Stimulated activated CD8-positive, alpha-beta memory T cell treated with anti-CD3 and anti-CD28 coated beads, Interleukin-4, amount 100 ng/mL, for 24 hours (primary cell): Measurements from ENCODE around the gene ZNF438.

Experiments used
- DNase-seq: peaks from one replicate; pipeline ENCODE4 v3.0.0-alpha.2; 2020; ENCODE audit warnings: low read depth

The ZNF438 gene

DNA sequence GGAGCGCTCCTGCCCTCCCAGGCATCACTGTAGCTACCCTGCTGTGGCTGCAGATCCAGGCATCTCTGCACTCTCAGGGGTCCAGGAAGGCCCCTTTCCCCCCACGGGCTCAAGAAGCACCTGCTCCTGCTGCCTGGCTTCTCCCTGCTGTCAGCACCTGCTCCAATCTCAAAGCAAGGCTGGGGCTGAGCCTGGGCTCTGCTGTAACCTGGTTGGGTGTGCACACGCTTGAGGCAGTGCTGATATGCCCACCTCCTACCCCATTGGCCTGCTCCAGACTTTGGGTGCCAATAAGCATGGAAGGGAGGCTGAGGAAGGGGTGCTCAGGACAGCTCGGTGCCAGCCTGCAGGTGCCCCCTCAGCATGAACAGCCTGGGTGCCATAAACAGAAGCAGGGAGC is 185.0 kb downstream of the ZNF438 start:
- no peak for DNase-seq

DNA sequence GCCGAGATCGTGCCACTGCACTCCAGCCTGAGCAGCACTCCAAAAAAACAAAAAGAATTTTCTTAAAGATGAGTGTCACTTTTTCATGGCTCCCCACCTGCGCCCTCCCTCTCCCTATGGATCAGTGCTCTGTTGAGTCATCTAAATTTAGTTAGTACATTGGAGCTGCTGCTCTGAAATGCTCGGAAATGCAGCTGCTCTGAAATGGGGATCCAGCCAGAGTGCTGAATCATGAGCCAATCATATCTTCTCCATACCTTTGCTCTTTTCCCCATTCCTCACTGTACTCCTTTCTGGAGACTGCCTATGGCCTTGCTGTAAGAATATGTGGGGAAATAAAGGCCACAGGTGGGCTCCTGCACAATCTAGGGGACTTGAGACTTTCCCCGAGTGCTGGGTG is 188.8 kb downstream of the ZNF438 start:
- DNase-seq = no peak

DNA sequence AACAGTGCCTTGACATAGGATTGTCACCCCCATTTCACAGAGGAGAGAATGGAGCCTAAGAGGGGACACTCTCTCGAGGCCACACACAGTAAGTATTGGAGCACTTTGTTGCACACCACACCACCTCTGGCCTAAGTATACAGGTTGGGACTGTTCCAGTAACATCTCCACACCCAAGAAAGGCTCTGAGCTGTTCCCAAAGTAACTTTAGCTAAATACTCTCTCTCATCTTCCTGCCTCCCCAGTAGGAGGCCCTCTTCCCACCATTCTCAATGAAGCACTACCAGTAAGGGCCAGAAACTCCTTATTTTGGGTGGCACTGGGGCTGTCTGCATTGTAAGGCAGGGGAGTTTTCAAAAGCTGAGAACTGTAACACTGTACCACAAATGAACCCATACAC is 189.5 kb downstream of the ZNF438 start:
- DNase-seq = no peak

DNA sequence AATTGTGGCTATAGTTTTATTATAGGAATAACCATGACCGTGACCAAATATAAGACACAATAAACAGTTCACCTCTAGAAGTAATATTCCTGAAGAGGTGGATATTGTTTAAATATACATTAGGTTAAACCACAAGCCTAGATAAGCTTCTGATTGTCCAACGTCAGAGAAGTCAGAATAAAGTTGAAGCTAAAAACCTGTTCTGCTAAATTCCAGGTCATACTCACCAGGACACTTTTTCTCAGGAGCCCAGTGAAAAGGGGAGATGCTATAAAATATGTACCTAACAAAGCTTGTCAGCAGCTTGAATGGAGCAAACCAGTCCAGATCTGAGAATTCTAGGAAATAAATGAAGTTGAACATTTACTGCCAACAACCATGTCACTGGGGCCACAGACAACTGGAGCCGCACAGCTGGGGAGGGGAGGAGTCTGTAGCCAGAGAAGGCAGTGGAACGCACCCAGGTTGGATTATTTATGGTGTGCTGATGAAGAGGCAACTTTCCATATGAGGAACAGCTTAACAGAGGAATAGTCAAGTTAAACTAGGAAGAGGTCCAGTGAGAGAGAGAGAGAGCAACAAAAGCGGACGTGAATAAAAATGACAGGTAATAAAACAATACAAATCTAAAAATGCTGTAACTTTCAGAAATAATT is 191.1 kb downstream of the ZNF438 start:
- no peak for DNase-seq

DNA sequence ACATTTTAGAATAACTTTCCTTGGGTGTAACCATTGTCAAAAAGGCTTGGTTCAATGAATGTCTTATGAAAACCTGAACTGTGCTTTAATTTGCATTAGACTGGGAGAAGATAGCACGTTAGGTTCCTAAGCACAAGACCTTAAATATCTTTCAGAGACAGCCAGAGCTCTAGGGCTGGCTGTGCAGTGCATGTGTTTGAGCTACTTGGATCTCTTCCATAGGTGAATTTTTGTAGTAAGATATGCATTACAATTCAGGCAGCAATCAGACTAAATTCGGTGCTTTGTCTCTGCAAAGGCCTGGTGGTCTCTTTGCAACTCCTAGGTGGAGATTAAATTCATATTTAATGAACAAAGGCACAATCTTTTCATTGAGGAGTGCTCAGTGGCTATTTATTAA is 192.0 kb downstream of the ZNF438 start:
- DNase-seq = no peak

DNA sequence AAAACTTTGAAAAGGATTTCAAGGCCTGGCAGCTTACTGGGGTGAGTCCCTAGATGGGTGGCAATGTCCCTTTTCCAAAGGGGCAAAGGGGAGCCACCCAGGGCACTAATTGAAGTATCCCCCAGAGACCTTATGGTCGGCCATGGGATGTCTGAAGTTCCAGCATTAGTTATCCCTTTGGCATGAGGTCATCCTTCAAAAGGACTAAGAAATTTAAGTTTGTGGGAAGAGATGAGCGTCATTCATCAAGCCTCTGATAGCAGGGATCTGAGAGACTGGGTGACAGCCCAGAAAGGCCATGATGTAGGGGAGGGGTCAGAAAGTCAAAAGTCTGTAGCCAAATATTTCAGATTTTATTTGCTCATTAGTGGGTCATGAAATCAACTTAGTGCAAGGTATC is 195.3 kb downstream of the ZNF438 start:
- DNase-seq = no peak

DNA sequence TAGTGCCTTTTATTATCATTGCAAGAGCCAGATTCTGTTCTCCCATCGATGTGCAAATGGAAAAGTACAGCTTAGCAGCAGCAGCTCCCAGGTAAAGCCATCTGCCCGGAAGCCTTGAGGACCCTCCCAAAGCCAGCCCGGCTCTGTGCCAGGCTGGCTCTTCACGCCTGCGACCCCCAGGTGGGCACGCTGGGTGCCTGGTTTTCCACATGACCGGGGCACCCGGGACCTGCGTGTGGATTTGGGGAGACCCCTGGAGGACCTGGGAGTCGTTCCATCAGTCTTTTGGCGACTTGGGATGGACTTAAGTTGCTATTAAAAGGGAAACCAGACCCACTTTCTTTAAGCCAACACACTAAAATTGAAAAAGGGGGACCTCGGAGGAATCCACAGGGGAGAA is 196.5 kb downstream of the ZNF438 start:
- no peak for DNase-seq

DNA sequence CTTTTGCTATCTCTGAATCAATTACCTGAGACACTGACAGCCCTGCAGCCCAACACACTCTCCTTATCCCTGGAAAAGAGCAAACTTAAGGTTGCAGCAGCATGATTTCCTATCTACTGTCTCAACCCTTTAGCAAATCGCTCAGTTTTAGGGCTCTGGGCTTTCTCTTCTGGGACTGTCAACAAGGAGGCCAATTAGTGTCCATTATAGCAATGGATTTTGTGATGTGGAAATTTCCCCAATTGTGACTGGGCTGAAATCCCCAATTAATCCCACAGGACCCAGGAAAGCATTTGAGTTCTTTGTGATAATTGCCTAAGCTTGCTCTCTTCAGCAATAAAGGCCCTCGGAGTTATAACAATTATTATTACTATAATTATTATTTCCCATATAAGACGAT is 197.0 kb downstream of the ZNF438 start:
- no peak for DNase-seq

DNA sequence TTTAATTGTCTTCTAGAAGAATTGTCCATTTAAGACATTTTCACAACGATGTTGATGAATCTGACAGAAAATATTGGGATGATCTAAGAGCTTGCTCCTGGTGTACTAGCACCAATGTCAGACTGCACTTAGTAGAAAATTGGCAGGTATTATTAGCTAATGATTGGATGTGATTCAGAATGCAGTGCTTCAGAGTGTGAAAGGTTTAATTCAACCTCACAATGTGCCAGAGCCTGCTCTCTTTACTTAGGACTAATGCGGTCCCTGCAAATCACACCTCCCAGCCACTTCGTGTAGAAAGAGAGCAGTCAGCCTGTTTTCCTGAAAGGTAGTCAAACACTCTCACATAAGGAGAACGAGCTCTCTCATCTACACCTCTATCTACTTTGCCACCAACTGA is 197.5 kb downstream of the ZNF438 start:
- no peak for DNase-seq

DNA sequence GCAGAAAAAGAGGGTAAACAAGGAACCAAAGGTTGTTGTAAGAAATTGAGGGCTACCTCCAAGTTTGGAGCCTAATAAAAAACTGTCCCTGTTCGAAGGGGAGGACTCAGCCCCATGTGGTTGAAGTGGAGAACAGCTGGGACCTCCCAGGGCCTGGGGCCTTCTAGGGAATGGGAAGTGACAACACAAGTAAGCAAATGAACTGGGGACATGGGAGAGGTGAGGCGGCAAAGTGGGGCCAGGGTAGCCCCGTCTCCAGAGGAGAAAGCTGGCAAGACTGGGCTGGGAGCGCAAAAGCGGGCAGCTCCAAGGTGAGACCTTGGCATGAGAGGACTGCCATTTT is 198.1 kb downstream of the ZNF438 start:
- no peak for DNase-seq

DNA sequence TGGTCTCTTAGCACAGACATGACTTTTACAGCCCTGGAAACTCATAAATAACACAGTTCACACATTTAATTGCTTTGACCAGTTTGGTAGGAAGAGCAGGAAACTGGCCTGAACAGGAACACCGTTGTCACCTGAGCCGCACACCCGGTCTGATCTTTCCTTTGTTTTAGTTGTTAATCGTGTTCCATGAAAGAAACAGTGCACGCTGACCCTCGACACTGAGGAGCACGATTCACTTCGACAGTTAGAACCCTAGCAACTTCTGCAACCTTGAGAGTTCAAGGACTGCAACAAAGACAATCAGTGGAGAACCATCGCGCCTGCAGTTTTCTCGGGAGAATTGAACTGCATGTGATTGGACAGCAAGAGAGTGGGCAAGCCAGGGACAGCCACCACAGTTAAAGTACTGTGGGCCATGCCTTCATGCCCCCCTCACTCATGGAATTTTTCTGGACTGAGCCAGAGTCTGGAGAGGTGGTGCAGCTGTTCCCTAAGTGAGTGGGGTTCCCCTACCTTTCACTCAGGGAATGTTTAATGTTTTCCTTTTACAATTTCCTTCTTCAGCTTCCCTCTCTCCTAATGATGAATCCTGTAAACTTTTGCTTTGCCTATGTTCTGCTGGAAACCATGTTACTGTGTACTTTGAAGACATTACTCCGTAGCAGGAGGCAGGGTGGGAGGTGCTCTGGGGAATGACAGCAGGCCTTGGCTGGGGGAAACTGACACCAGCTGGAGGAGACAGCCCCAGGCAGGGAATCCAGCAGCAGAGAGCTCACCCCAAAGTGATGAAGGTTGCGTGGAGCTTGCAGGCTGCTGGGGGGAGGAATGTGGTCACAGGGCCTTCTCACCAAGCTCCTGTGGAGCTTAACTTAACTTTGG is 198.7 kb downstream of the ZNF438 start:
- DNase-seq = no peak

DNA sequence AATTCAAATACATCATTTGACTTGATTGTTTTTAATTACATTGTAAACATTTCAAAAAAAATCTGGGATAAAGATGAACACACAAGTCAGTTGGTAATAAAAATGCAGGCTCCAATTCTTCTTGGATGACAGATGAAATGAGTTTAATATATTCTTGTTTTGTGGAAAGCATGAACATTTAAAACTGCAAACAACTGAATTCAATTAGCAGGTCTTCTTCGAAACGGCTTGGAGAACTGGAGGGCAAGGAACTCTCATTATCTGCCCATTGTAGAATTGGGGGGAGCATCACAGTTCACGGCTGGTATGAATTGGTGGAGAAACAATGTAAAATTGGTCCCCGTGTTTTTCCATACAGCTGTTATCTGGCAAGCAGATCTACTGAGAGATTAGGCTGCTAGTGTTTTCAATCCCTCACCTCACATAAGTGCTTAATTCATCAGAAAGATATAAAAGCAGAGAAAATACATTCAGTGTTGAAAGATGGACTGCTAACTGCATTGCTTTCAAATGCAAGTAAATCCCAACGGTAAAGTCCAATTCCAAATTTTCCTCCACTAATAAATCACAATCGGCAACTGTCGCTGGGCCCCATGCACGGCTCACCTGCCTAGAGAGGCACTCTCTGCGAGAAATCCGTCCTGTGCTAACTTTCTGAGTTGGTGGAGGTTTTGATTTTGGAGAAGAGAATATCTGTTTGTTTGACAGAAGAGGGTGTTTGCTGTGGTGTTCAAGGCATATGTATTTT is 199.5 kb downstream of the ZNF438 start:
- no peak for DNase-seq

DNA sequence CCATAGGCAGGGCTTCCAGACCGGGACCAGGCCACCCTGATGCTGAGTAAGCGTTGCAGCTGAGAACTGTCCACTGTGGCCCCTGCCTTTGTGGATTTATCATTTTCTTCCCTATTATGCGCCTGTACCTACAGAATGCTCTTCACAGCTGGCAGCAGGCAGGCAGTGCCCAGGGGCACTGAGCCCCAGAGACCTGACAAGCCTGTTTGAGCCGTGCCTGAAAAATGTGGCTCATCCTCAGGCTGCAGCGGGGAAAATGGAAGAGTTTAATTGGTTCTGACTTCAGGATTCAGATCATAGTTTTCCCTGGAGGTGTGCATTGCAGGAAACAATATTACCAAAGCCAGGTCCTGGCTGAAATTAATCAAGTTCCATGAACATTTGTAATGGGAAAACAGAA is 200.2 kb downstream of the ZNF438 start:
- DNase-seq = no peak

DNA sequence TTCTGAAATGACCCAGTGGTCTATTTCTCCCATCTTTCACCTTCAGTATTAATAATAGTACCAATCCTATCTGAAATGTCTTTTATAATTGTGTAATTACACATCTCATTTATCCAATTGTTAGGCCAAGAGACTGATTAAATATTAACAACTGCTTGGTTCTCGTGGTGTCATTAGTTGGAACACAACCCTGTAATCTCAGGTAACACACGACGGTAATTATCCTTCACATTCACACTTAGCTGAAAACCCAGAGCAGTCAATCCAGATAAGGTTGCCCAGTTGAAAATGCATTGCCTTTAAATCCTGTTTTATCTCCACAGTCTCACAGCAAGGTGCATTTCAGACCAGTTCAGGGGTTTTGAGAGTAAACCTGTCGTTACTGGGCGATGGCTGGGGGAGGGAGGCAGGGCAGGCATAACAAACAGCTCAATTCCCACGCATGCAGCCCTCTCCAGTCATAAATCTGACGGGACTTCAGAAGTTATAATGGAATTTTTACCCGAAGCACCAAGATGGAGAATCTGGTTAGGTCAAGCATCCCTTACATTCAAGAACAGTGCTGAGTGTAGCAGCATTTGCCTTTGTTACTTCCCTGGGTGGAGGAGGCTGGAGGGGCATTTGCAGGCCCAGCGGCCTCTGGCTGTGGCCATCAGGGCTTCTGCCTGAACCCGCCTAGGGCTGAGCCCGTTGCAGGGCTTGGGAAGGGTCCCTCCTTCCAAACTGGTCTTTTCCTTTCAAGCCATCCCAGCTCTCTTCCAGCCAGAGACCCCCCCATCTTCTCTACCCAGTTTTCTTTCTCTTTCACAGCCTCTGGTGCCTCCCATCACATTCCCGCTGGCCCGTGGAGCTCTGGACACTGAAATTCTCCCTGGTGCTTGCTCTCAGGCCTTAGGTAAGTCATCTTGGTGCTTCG is 201.1 kb downstream of the ZNF438 start:
- no peak for DNase-seq

DNA sequence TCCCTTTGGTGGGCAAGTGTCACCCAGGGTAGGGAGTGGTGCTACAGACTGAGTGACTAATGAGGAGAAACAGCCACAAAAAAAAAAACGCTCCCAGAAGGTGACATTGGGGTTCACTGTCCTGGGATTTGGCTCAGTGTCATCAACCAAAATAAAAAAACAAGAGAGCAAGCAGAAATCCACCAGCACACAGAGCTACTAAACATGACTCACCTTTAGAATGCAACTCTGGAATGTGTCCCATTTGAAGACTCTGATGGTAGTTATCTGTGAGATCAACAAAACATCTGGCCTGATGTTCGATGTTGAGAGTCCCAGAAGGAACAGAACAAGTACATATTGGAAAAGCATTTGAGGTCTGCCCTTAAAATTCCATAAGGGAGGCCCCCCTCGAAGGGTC is 201.8 kb downstream of the ZNF438 start:
- DNase-seq = no peak

DNA sequence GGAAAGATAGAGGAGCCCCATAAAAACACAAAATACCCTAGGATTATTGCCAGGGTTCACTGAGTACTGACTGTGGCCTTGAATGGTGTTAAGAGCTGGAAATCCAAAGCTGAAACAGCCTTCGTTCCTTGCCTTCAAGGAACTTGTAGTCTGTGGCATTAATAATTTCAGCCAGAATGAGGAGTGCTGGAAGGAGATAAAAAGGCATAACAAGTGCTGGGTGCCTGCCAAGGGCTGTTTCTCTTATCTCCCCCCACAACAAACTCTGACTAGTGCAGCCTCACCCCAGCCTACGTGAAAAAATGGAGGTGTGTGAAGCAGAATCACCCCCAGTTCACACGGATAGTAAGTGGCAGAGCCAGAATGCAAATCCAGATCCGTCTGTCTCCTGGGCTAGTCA is 203.0 kb downstream of the ZNF438 start:
- no peak for DNase-seq

DNA sequence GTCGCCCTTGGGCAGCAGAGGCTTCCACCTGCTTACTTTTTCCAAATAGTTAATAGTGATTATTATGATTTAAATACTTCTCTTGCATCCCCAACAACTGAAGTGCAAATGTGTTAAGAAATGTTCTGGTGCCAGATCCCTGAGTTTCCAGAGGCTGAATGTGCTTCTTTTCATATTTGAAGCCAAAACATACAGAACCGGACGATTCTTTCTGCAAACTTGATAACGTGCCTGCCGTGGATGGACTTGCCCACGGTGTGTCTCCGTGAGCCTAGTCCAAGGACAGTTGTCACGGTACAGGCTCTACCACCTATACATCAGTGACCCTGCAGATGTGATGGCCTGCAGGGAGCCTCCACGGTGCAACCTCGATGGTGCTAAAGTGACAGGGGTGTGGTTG is 203.5 kb downstream of the ZNF438 start:
- no peak for DNase-seq

DNA sequence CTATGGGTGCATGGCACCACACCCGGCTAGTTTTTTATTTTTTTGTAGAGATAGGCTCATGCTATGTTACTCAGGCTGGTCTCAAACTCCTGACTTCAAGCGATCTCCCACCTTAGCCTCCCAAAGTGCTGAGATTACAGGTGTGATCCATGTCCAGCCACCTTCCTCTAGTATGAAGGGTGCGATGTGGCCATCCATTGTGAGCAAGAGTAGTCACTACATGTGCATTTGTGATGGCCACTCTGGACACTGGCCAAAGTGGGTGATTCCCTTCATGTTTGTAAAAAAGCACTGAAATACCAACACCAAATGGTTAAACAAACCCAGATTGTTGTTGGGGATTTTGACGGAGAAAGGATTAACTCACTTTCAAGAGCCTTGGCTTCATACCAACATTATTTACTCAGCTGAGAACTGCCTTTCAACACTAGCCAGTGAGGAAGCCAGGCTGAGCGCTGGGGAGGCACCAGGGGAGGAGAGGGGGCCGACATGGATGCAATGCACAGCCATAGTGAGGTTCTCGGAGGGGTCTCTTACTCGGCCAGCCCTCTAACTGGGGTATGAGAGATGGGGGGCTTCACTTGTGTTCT is 204.0 kb downstream of the ZNF438 start:
- DNase-seq = no peak

DNA sequence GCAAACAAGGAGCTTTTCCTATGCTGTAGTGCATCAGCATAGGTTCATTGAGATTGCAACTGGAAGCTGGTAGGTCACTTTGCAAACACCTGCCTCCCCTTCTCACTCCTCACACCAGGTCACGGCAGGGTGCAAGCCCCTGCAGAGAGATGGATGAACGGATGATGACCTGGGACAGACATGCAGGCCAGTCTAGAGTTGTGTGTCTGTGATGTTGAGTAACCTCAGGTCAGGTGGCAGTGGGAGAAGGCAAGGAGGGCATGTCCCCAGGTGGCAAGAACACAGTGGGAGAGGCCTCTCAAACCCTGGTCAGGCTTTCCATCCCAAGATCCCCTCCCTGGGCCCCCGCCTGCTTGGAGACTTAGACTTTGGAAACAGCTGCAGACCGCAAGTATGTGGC is 205.0 kb downstream of the ZNF438 start:
- DNase-seq = no peak

DNA sequence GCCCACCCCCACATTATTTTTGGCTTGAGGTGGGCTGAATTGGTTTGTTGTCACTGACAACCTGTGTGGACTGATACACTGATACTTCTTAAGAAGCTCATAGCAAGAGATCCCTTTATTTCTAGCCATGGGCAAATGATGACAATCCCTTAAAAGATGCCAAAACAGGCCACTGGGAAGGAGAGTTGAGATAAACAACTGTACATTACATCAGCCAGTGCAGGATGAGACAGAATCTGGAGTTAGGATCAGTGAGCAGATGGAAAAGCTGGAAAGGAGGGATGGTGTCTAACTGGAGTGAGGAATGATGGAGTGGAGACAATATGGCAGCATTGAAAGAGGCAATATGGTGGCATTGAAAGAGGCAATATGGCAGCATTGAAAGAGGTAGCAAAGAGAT is 206.2 kb downstream of the ZNF438 start:
- no peak for DNase-seq

DNA sequence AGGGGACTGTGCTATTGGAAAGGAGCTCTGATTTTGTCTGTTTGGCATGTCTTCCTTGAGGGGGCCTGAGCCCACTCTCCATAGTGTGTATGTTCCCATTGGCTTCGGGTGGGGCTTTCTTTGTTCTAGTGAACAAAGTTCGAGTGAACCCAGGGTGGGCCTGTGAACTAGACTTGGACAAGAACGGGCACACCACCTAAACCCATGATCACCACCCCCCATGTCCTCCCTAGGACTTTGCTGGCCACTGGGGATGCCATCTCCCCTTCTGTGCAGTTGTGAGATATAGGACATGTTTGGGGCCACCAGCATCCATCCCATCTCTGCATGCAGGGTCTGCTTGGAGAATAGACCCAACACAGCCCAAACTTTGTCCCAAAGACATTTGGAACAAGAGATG is 206.6 kb downstream of the ZNF438 start:
- DNase-seq = no peak

DNA sequence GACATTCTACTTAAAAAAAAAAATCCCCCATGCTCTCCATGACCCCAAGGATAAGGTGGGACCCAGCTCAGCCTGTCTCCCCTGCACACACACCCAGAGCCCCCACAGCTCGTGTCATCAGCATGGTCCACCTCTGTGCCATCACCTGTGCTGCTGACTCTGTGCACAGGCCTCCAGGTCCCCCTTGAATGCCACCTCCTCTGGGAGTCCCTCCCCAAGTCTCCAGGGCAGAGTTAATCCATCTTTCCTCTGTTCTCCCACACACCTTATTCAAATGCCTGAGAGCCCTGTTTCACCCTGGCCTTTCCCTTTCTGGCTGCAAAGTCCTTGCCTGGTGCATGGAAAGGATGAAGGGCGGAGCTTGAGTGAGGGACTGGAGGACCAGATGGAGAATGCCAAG is 208.0 kb downstream of the ZNF438 start:
- DNase-seq = no peak
